NCI-H2081 (cell line): ENCODE measurements around the gene TNS3.

Experiments
- DNase-seq, 2 experiments: peaks; one replicate each; lab custom pipeline; 2025; lab: John Stamatoyannopoulos, UW

TNS3 gene

GRCh38 chr7:47329320-47329926 lies 252.5 kb downstream of the TNS3 start:
- no peak for DNase-seq

GRCh38 chr7:47328392-47329319 lies 253.3 kb downstream of the TNS3 start:
- no peak for DNase-seq

- DNase-seq: no peak
Observed at GRCh38 chr7:47327698-47328391, 254.1 kb downstream of the TNS3 start.

GRCh38 chr7:47327346-47327697 lies 254.6 kb downstream of the TNS3 start:
- no peak for DNase-seq

GRCh38 chr7:47326808-47327207 lies 255.1 kb downstream of the TNS3 start:
- no peak for DNase-seq

- DNase-seq: no peak
Observed at GRCh38 chr7:47326220-47326619, 255.7 kb downstream of the TNS3 start.

GRCh38 chr7:47325337-47325736 lies 256.6 kb downstream of the TNS3 start:
- no peak for DNase-seq

GRCh38 chr7:47323904-47324303 lies 258.0 kb downstream of the TNS3 start:
- no peak for DNase-seq

- no peak for DNase-seq
Observed at GRCh38 chr7:47322731-47323130, 259.2 kb downstream of the TNS3 start.

- DNase-seq: no peak
Observed at GRCh38 chr7:47320296-47320695, 261.6 kb downstream of the TNS3 start.

- DNase-seq: no peak
Observed at GRCh38 chr7:47318395-47319182, 263.3 kb downstream of the TNS3 start.

- no peak for DNase-seq
Observed at GRCh38 chr7:47317487-47317886, 264.4 kb downstream of the TNS3 start.

- DNase-seq: no peak
Observed at GRCh38 chr7:47314728-47315607, 266.9 kb downstream of the TNS3 start.

GRCh38 chr7:47314248-47314647 lies 267.7 kb downstream of the TNS3 start:
- DNase-seq: no peak

- DNase-seq: no peak
Observed at GRCh38 chr7:47313564-47313963, 268.3 kb downstream of the TNS3 start.

- DNase-seq: no peak
Observed at GRCh38 chr7:47311891-47312290, 270.0 kb downstream of the TNS3 start.

GRCh38 chr7:47310020-47310419 lies 271.9 kb downstream of the TNS3 start:
- no peak for DNase-seq

GRCh38 chr7:47308808-47309207 lies 273.1 kb downstream of the TNS3 start:
- no peak for DNase-seq

GRCh38 chr7:47307311-47307710 lies 274.6 kb downstream of the TNS3 start:
- DNase-seq: no peak

- DNase-seq: no peak
Observed at GRCh38 chr7:47304727-47305719, 276.9 kb downstream of the TNS3 start.
